ENCODE results near the gene NHS. TPM values are rescaled to one million over a fixed set of nuclear protein-coding genes. Genes with fewer than 3 reads are reported as not detected.
"Not testable (repeated sequence)": the region's sequence is repeated elsewhere in the genome, so short reads cannot be mapped to it uniquely, and the experiment has no call there.

The NHS gene
- total RNA-seq, 1 donor from 2014 or later: 14.9 TPM

DNA sequence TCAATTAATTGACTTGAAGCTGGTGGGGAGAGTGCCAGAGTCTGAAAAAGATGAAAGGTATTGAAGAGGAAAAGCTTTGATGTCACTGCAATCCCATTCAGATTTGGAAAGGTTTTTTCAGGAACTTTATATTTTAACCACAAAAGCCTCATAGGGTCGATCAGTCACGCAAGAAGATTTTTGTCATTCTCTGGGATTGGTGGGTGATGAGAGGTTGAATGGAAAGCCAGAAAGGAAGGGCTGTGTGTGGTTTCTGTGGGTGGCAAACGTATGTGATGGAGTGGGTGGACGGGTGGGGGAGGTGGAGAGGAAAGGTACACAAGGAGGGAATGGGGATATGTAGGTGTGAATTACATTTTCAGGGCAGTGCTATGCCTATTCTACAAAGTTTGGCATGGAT, 188.5 kb downstream of the NHS start:
- Mint-ChIP-seq H3K4me3 (ENCODE audit: unreplicated experiment) (no peak overlapping the region), H3K27me3 (ENCODE audit: low read depth) (no peaks in the 10 kb centered on the region), H3K4me1 (ENCODE audit: low read depth) (peaks cover 42% of the 10 kb centered on the region), H3K36me3 (ENCODE audit: low read depth) (peaks cover 1% of the 10 kb centered on the region), H3K27ac (ENCODE audit: unreplicated experiment) (no peak overlapping the region), H3K9me3 (ENCODE audit: low read depth) (no peaks in the 10 kb centered on the region)
- TF ChIP-seq, protein P1, sequence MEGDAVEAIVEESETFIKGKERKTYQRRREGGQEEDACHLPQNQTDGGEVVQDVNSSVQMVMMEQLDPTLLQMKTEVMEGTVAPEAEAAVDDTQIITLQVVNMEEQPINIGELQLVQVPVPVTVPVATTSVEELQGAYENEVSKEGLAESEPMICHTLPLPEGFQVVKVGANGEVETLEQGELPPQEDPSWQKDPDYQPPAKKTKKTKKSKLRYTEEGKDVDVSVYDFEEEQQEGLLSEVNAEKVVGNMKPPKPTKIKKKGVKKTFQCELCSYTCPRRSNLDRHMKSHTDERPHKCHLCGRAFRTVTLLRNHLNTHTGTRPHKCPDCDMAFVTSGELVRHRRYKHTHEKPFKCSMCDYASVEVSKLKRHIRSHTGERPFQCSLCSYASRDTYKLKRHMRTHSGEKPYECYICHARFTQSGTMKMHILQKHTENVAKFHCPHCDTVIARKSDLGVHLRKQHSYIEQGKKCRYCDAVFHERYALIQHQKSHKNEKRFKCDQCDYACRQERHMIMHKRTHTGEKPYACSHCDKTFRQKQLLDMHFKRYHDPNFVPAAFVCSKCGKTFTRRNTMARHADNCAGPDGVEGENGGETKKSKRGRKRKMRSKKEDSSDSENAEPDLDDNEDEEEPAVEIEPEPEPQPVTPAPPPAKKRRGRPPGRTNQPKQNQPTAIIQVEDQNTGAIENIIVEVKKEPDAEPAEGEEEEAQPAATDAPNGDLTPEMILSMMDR (IDR thresholded peaks at IDR 0.05): no peak
- no peak for DNase-seq (ENCODE audit: low spot score)

DNA sequence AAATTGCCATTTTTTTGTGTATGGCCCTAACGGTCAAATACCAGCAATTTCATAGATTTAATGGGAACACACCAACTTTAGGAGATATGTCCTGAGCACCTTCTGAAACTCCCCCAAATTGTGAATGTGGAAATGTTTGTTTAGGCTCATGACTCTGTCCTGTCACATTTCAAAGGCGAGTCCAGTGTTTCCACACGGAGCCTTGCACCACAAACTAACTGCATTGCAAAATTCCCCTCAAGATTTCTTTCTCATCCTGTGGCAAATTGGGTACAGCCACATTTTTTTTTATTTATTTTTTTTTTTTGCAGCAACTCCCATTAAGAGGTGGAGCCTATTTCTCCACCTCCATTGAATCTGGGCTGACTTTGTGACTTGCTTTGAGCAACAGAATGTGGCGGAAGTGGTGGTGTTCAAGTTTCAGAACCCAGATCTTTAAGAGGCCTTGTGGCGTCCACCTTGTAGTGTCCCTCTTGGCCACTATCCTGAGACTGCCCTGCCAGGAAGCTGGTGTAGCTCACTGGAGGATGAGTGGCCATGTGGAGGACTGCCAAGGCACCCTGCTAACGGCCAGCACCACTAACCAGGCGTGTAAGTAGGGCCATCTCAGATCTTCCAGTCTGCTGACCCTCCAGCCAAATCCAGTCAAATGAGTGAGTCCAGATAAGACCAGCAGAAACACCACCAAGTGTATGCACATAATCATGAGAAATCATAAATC, 189.8 kb downstream of the NHS start:
- Mint-ChIP-seq H3K4me3 (ENCODE audit: unreplicated experiment) (no peak overlapping the region), H3K4me1 (ENCODE audit: low read depth) (peaks cover 33% of the 10 kb centered on the region), H3K36me3 (ENCODE audit: low read depth) (peaks cover 4% of the 10 kb centered on the region), H3K27me3 (ENCODE audit: low read depth) (no peaks in the 10 kb centered on the region), H3K27ac (ENCODE audit: unreplicated experiment) (no peak overlapping the region), H3K9me3 (ENCODE audit: low read depth) (peaks cover 4% of the 10 kb centered on the region)
- TF ChIP-seq, protein P1 (IDR thresholded peaks at IDR 0.05): no peak
- no peak for DNase-seq (ENCODE audit: low spot score)

DNA sequence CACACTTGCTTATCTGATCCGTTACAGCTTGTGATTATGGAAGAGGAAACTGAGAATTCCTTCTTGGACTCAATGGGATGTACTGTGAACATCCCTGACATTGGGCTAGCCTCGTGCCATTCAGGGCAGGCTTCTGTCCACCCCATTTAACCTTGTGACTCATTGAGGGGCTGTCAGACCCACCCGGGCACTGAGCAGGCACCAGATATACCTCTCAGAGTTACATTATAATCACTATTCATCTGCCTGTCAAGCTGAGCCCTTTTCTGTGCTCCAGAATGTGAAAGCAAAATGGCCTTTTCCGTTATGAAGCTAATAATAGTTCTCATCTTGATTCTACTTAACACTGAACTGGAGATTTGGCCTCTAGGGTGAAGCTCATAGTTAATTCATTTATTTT, 191.7 kb downstream of the NHS start:
- Mint-ChIP-seq H3K36me3 (ENCODE audit: low read depth) (peaks cover 4% of the 10 kb centered on the region), H3K27me3 (ENCODE audit: low read depth) (peaks cover under 1% of the 10 kb centered on the region), H3K4me1 (ENCODE audit: low read depth) (peaks cover 18% of the 10 kb centered on the region), H3K9me3 (ENCODE audit: low read depth) (peaks cover 4% of the 10 kb centered on the region), H3K27ac (ENCODE audit: unreplicated experiment) (no peak overlapping the region), H3K4me3 (ENCODE audit: unreplicated experiment) (no peak overlapping the region)
- DNase-seq (ENCODE audit: low spot score): no peak
- TF ChIP-seq, protein P1 (IDR thresholded peaks at IDR 0.05): no peak

DNA sequence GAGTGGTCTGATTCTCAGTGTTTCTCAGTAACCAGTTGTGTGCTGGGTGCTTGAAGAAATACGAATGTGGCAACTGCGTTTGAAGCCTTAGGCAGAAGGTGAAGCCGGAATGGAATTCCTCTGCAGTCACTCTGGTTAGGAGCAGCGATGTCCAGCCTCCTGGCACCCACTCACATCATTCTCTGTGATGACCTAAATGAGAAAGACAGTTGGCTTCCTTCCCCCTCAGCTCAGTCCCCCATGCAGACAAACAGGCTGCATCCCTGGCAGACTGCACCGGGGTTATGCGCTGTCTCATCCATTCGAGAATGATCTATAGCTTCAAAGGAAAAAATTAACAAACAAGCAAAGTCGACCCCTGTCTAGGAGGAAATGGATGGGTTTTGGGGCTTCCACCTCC, 192.2 kb downstream of the NHS start:
- DNase-seq (ENCODE audit: low spot score): no peak
- peaks cover 18% of the 10 kb centered on the region for H3K4me1 Mint-ChIP-seq (ENCODE audit: low read depth)
- peaks cover 6% of the 10 kb centered on the region for H3K36me3 Mint-ChIP-seq (ENCODE audit: low read depth)
- TF ChIP-seq, protein P1 (IDR thresholded peaks at IDR 0.05): no peak
- H3K27ac Mint-ChIP-seq (ENCODE audit: unreplicated experiment): no peak overlapping the region
- no peak overlapping the region for H3K4me3 Mint-ChIP-seq (ENCODE audit: unreplicated experiment)
- H3K27me3 Mint-ChIP-seq (ENCODE audit: low read depth): peaks cover 3% of the 10 kb centered on the region
- peaks cover 4% of the 10 kb centered on the region for H3K9me3 Mint-ChIP-seq (ENCODE audit: low read depth)

DNA sequence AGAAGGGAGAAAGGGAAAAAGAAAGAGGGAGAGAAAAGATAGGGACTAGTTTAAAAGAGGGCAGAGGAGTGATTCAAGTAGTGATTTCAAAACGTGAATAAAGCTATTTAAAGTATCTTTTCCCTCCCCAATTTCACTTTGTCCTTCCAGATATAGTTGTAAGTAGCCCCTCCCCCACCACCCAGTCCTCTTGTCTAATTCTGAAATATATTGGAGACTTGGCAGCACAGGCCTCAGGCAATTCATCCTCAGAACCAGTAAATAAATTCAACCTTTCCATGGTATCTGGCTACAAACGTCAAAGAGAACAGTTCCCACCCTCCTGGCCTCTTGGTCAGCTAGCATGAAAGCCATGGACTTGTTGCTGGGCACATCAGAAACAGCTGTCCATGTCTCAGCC, 192.8 kb downstream of the NHS start:
- H3K36me3 Mint-ChIP-seq (ENCODE audit: low read depth): peaks cover 6% of the 10 kb centered on the region
- H3K4me3 Mint-ChIP-seq (ENCODE audit: unreplicated experiment): no peak overlapping the region
- TF ChIP-seq, protein P1 (IDR thresholded peaks at IDR 0.05): no peak
- peaks cover 3% of the 10 kb centered on the region for H3K27me3 Mint-ChIP-seq (ENCODE audit: low read depth)
- H3K4me1 Mint-ChIP-seq (ENCODE audit: low read depth): peaks cover 18% of the 10 kb centered on the region
- peaks cover 4% of the 10 kb centered on the region for H3K9me3 Mint-ChIP-seq (ENCODE audit: low read depth)
- no peak for DNase-seq (ENCODE audit: low spot score)
- no peak overlapping the region for H3K27ac Mint-ChIP-seq (ENCODE audit: unreplicated experiment)

DNA sequence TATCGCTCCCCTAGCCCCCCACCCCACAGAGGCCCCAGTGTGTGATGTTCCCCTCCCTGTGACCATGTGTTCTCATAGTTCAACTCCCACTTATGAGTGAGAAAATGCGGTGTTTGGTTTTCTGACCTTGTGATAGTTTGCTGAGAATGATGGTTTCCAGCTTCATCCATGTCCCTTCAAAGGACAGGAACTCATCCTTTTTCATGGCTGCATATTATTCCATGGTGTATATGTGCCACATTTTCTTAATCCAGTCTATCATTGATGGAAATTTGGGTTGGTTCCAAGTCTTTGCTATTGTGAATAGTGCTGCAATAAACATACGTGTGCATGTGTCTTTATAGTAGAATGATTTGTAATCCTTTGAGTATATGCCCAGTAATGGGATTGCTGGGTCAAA, 193.8 kb downstream of the NHS start:
- not testable (repeated sequence) for H3K27ac Mint-ChIP-seq (ENCODE audit: unreplicated experiment); H3K36me3 Mint-ChIP-seq (ENCODE audit: low read depth); H3K4me3 Mint-ChIP-seq (ENCODE audit: unreplicated experiment); H3K27me3 Mint-ChIP-seq (ENCODE audit: low read depth); H3K9me3 Mint-ChIP-seq (ENCODE audit: low read depth); DNase-seq (ENCODE audit: low spot score)
- H3K4me1 Mint-ChIP-seq (ENCODE audit: low read depth): peaks cover 12% of the 10 kb centered on the region
